HPDE6-E6E7 (cell line): ENCODE results near the gene NR0B2.
"Not testable (repeated sequence)": the region's sequence is repeated elsewhere in the genome, so short reads cannot be mapped to it uniquely, and the experiment has no call there.

ENCODE experiments used
- DNase-seq: peaks from one replicate; pipeline ENCODE4 v3.0.0; 2011; ENCODE audit warnings: missing footprints; ENCODE audit errors: extremely low spot score

The NR0B2 gene

DNA sequence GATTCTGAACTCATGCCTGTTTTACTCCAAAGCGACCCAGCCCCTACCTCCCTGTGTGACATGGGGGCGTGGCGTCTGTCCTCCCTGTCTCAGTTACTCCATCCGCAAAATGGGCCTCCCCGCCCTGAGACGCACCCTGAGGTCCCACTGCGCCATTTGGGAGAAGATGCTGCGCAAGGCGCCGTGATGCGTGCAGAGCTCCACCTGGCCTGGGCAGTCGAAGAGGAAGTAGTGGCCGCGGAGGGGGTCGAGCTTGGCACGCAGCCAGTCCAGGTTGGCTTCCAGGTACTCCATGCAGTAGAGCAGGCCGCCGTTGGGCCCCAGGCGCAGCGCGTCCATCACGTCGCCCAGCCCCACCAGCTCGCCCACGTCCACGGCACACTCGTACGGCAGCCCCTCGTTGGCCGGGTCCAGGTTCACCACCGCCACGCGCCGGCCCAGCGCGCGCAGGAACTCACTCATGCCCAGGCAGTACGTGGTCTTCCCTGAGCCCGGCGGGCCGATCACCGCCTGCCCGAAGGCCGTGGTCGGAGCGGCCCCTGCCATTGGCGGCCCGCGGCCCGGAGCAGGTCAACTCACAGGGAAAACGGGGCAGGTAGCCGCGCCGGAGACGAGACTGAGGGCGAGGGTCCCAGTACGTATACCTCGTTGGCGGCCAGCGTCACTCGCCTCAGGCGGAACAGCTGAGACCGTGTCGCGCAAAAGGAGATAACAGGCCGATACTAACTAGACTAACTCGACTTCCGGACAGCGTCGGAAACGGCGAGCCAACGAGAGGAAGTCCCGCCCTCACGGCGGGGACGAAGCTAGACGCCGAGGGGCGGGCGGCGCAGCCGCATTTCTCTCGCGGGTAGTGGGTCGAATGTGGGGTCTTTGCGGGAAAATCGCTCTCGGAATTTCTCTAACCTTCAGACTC is 24.0 kb downstream of the NR0B2 start, which contains the start of gene GPN2:
GPN2 (minus strand) TSS at position 733 of the 916 bp plus-strand sequence; CDS start at position 546, 187 bp downstream.
- peak; percentile 74 for DNase-seq

DNA sequence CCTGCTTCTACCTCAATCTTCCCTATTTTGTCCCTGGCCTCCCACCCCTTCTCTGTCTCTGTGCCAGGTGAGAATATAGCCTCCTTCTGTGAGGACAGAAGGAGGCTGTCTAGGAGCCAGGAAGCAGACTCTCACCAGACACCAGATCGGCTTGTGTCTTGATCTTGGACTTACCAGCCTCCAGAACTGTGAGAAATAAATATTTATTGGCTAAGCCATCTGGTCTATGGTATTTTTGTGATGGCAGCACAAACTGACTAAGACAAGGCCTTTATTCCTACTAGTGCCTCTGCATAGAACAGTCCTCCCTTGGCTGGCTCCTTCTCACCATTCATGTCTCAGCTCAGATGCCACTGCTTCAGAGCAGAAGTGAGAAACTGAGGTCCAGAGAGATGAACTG is 25.5 kb downstream of the NR0B2 start:
- DNase-seq = no peak

DNA sequence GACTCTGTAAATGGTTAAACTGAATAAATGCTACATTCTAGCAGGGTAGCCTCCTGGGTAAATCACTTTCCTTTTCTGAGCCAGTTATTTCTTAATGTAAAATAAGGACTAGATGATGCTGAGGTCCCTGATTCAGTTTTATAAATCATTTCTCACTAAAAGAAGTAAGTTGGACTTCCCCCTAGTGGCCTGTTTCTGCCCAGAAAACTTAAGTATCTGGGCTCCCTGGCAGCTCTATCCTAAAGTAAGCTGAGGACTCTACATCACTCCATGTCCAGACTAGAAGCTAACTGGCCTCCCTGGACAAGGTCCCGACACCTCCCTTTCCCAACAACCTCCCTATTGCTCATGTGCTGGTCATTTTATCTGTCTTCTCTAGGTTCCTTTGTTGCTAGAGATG is 26.6 kb downstream of the NR0B2 start:
- no peak for DNase-seq

DNA sequence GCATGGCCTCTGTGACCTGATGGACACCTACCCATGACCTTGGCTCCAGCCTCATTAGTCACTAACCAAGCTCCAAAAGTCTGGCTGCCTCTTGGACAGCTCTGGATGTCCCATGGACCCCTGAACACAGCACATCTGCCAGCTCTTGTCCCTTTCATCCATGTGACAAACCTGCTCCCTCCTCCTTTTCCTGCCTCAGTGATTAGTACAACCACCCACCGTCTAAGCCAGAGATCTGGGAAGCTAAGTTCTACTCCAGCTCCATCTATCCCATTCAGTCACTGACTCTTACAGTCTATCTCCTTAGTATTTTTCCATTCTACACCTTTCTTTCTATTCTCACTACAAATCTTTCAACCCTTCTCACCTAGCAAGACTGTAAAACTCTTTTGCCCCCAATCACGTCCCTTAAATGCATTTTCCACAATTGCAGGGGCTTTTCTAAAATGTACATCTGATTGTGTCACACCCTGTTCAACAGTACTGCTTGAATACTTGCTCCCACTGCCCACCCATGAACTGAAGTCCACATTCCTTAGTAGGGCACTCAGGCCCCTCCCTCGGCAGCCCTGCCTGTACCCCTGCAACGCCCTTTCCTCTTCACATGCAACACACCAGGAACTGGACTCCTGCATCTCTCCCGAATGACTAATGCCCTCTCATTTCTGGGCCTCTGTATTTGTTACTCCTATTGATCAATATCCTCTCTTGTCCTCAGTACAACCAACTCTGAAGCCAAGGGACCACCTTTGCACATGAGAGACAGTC is 30.9 kb downstream of the NR0B2 start:
- no peak for DNase-seq

DNA sequence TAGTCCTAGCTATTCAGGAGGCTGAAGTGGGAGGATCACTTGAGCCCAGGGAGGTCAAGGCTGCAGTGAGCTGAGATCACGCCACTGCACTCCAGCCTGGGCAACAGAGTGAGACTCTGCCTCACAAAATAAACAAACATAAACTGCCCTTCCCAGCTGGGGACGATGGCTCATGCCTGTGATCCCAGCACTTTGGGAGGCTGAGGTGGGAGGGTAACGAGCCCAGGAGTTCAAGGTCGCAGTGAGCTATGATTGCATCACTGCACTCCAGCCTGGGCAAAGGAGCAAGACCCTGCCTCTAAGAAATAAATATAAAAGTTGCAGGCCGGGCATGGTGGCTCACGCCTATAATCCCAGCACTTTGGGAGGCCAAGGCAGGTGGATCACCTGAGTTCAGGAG is 32.2 kb downstream of the NR0B2 start:
- not testable (repeated sequence) for DNase-seq

DNA sequence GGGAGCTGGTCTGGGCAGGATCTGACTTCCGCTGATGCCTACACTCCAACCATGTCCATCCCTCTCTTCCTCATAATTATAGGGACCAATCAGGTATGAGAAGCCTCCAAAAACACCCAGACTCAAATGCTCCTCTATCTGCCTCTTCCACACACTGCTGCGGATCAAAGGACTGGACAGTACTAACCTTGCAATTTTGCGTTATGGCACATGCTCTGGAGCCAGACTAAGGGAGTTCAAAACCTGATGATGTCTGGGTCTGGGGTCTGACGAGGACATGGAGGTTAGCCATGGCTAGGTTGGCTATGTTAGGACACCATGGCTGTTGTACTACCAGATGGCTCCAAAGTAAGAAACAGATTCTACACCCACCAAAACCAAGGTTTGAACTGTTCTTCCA is 34.0 kb downstream of the NR0B2 start:
- no peak for DNase-seq

DNA sequence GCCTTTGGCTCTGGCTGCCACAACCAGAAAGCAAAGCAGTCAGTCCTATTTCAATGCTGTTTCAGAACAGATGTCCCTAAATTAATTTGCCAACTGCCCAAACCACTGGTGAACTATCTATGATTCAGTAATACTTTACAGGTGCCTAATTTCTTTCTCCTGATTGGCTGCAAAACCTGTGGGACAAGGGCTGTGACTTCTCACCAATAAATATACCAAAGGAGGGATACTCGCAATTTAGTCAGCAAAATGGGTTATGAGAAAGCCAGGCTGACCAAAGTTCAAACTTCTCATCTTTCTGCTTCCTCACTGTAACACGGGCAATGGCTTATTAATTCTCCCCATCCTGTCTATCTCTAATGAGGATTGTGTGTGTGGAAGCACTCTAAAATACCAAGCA is 36.4 kb downstream of the NR0B2 start:
- no peak for DNase-seq

DNA sequence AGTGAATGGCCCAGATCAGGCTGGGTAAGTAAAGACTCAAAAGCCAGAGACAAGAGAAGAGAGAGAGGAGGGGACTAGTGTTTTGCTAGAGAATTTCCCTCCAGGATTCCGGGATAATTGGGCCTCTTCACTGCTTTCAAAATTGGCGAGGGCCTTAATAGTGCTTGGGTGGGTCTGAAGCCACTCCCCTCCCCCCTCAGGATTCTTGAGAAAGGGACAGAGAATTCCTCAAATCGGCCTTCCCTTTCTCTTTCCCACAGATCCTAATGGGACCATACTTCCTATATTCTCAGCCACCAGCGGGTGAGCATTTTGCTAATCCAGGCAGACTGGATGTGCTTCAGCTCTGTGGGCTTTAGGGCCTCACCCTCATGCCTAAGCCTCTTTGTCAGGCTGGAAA is 38.9 kb downstream of the NR0B2 start:
- no peak for DNase-seq

DNA sequence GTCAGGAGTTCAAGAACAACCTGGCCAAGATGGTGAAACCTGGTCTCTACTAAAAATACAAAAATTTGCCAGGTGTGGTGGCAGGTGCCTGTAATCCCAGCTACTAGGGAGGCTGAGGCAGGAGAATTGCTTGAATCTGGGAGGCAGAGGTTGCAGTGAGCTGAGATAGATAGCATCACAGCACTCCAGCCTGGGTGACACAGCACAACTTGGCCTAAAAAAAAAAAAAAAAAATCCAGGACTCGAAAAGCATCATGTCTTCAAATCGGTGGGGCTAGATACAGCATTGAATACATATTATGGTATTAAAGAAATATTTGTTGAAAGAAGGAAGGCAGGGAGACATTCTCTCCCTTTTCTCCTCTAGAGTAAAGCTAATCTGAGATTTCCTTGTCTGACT is 40.7 kb downstream of the NR0B2 start:
- DNase-seq = not testable (repeated sequence)

DNA sequence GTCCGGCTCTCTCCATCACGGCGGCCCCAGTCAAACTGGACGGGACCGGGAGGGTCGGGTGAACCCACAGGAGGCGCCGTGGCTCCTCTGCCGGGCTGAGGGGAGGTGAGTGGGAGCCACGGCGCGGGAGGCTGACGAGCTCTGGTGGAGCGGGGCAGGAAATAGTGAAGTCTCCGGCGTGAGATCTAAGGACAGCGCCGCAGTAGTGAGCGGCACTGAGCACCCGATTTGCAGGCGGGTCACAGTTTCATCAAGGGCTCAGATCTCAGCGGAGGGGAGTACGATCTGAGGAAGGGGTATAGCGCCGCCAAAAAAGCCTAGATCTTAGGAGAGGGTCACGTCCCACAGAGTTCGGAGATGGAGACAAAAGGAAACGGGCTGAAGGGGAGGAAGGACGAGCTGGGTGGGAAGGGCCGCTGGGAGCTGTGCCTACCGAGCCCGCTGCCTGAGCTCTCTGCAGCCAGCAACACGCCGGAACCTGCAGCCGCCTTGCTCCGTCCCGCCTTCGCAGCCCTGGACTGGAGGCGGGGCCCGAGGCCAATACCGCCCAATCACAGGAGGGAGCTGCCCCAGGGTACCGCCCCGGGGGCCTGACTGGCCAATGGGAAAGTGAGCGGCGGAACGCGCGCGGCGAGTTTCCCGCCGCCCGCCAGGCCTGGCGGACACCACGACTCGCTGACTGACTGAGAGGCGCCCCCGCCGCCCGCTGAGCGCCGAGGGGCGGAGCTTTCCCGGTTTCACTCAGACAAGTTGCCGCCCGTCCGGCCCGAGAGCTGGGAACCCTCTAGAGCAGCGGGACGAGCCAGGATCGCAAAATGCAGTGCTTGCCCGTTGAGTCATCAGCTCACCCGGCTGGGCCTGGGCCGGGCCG is 48.9 kb downstream of the NR0B2 start:
- DNase-seq = peak; percentile 77

DNA sequence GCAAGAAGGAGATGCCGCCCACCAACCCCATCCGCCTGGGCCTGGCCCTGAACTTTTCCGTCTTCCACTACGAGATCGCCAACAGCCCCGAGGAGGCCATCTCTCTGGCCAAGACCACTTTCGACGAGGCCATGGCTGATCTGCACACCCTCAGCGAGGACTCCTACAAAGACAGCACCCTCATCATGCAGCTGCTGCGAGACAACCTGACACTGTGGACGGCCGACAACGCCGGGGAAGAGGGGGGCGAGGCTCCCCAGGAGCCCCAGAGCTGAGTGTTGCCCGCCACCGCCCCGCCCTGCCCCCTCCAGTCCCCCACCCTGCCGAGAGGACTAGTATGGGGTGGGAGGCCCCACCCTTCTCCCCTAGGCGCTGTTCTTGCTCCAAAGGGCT is 50.1 kb downstream of the NR0B2 start:
- no peak for DNase-seq

DNA sequence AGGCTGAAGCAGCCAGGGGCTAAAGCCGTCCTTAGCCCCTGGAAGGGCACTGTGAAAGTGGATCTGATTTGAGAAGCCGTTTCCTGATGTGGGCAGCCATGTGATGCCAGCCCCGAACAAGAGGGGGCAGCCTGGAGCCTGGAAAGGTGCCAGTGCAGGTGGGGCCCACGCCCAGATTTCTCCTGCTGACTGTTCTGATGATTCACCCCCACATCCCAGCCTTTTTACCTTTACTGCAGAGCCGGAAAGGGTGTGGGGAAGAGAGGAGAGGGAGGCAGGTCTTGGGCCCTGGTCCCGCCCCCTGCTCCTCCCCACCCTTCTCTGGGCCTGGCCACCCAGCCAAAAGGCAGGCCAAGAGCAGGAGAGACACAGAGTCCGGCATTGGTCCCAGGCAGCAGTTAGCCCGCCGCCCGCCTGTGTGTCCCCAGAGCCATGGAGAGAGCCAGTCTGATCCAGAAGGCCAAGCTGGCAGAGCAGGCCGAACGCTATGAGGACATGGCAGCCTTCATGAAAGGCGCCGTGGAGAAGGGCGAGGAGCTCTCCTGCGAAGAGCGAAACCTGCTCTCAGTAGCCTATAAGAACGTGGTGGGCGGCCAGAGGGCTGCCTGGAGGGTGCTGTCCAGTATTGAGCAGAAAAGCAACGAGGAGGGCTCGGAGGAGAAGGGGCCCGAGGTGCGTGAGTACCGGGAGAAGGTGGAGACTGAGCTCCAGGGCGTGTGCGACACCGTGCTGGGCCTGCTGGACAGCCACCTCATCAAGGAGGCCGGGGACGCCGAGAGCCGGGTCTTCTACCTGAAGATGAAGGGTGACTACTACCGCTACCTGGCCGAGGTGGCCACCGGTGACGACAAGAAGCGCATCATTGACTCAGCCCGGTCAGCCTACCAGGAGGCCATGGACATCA is 50.7 kb downstream of the NR0B2 start, which contains the start of gene SFN:
SFN (plus strand) TSS at position 369 of the 904 bp plus-strand sequence; CDS start at position 433, 64 bp downstream.
- DNase-seq = peak; percentile 71

DNA sequence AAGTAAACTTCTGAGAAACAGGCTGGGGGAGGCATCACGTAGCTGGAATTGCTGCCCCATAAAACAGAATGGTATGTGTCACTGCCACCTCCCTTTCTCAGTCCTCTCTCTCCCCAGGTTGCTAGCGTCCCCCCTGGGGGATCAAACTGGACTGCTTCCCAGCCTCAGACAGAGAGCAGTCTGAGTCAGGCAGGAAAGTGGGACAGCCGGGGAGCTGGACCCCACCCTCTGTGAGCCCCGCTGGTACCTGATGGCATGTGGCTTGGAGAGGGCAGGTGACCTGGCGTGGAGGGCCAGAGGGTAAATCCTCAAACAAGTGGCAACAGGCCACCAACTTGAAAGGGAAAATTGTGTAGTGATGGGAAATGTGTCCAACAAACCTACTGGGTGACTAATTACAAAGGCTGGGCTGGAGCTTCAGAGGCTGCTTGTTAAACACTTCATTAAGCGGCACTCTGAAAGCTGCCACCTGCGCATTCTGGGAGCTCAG is 51.8 kb downstream of the NR0B2 start:
- no peak for DNase-seq
